Measurements from ENCODE around the gene TRIM32. TPM values are rescaled to one million over a fixed set of nuclear protein-coding genes. Genes with fewer than 3 reads are reported as not detected.

TRIM32 gene
- total RNA-seq, 2 experiments from 2014 or later, result 11.4 to 13.9 TPM

- Histone ChIP-seq H3K79me2 (ENCODE audit: insufficient read depth, low read depth, low read length) (no peaks in the 10 kb centered on the region; the same call in 1 of the 2 replicates), H3K4me2 (ENCODE audit: low read length) (no peak overlapping the region), H3K4me1 (ENCODE audit: insufficient read depth, low read length, poor library complexity, severe bottlenecking) (peaks cover 5% of the 10 kb centered on the region), H3K27ac (ENCODE audit: low read depth, low read length, poor library complexity, severe bottlenecking) (no peak overlapping the region), H3K9me2 (ENCODE audit: insufficient read depth, low read length) (no peaks in the 10 kb centered on the region), H4K20me1 (ENCODE audit: insufficient read depth, low read length) (no peaks in the 10 kb centered on the region; the same call in 1 of the 2 replicates), H3K4me3 (ENCODE audit: low read depth, low read length, poor library complexity, severe bottlenecking) (no peak overlapping the region), H3K36me3 (ENCODE audit: insufficient read depth, low read length) (peaks cover 39% of the 10 kb centered on the region), H3K9me3 (ENCODE audit: low read length) (no peaks in the 10 kb centered on the region), H2AFZ (ENCODE audit: low read length) (no peak overlapping the region)
- no peak for TF ChIP-seq EZH2phosphoT487 (IDR thresholded peaks at IDR 0.05; ENCODE audit: borderline replicate concordance, low read depth, low read length)
- TF ChIP-seq, protein P1, sequence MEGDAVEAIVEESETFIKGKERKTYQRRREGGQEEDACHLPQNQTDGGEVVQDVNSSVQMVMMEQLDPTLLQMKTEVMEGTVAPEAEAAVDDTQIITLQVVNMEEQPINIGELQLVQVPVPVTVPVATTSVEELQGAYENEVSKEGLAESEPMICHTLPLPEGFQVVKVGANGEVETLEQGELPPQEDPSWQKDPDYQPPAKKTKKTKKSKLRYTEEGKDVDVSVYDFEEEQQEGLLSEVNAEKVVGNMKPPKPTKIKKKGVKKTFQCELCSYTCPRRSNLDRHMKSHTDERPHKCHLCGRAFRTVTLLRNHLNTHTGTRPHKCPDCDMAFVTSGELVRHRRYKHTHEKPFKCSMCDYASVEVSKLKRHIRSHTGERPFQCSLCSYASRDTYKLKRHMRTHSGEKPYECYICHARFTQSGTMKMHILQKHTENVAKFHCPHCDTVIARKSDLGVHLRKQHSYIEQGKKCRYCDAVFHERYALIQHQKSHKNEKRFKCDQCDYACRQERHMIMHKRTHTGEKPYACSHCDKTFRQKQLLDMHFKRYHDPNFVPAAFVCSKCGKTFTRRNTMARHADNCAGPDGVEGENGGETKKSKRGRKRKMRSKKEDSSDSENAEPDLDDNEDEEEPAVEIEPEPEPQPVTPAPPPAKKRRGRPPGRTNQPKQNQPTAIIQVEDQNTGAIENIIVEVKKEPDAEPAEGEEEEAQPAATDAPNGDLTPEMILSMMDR (conservative IDR thresholded peaks at IDR 0.05; ENCODE audit: low read length), result no peak
- intact Hi-C loops (cut with micrococcal nuclease; ENCODE audit: unreplicated experiment), result no loop called here
- DNase-seq (ENCODE audit: low spot score), result no peak
- CTCF ChIA-PET (ENCODE audit: unreplicated experiment), result no interaction called here
- POLR2A ChIA-PET, result interaction anchor here (0.8 to 1.0 kb wide), 2 partner anchors 10 to 19 kb away, joined by 4 to 5 read pairs; partner anchors contain the start of gene TRIM32
- BruUV-seq (replicated peaks), result no TSS peak
Observed at GRCh38 chr9:116697362-116697761, 10.3 kb downstream of the TRIM32 start.

DNA sequence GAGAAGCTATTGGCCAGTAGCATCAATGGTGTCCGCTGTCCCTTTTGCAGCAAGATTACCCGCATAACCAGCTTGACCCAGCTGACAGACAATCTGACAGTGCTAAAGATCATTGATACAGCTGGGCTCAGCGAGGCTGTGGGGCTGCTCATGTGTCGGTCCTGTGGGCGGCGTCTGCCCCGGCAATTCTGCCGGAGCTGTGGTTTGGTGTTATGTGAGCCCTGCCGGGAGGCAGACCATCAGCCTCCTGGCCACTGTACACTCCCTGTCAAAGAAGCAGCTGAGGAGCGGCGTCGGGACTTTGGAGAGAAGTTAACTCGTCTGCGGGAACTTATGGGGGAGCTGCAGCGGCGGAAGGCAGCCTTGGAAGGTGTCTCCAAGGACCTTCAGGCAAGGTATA lies 10.8 kb downstream of the TRIM32 start:
- CTCF ChIA-PET (ENCODE audit: unreplicated experiment), result no interaction called here

DNA sequence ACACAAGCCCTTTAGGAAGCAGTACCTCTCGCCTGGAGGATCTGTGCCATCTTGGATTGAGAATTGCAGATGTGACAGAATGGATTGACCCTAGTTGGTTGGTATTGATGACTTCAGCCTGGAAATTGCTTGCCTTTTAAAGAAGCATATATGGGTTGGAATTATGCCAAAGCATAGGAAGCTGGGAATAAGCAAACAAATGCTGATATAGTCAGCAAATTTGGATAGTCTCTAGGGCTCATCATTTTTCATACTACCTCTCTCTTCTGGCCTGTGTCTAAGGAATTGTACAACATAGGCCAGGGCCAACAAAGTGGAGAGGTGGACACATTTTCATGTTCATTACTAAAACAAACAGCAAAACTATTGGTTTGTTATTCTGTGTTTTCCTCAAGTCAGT lies 13.2 kb downstream of the TRIM32 start:
- H3K4me1 ChIP-seq (ENCODE audit: insufficient read depth, low read length, poor library complexity, severe bottlenecking), result no peaks in the 10 kb centered on the region
- intact Hi-C loops (cut with micrococcal nuclease; ENCODE audit: unreplicated experiment), result no loop called here
- no peak overlapping the region for H3K27ac ChIP-seq (ENCODE audit: low read depth, low read length, poor library complexity, severe bottlenecking)
- TF ChIP-seq, protein P1 (conservative IDR thresholded peaks at IDR 0.05; ENCODE audit: low read length), result no peak
- no peak for TF ChIP-seq EZH2phosphoT487 (IDR thresholded peaks at IDR 0.05; ENCODE audit: borderline replicate concordance, low read depth, low read length)
- peaks cover 39% of the 10 kb centered on the region for H3K36me3 ChIP-seq (ENCODE audit: insufficient read depth, low read length)
- H4K20me1 ChIP-seq (ENCODE audit: insufficient read depth, low read length), result no peaks in the 10 kb centered on the region; the same call in 1 of the 2 replicates
- H3K9me2 ChIP-seq (ENCODE audit: insufficient read depth, low read length), result no peaks in the 10 kb centered on the region
- no TSS peak for BruUV-seq (replicated peaks)
- no peaks in the 10 kb centered on the region for H3K9me3 ChIP-seq (ENCODE audit: low read length)
- CTCF ChIA-PET (ENCODE audit: unreplicated experiment), result no interaction called here
- POLR2A ChIA-PET, result no interaction called here
- H3K79me2 ChIP-seq (ENCODE audit: insufficient read depth, low read depth, low read length), result no peaks in the 10 kb centered on the region; the same call in 1 of the 2 replicates
- DNase-seq (ENCODE audit: low spot score), result no peak
- H3K4me2 ChIP-seq (ENCODE audit: low read length), result no peak overlapping the region
- no peak overlapping the region for H3K4me3 ChIP-seq (ENCODE audit: low read depth, low read length, poor library complexity, severe bottlenecking)
- no peak overlapping the region for H2AFZ ChIP-seq (ENCODE audit: low read length)

More for the DNA sequence above, 10.8 kb downstream of the TRIM32 start:
- intact Hi-C loops (cut with micrococcal nuclease; ENCODE audit: unreplicated experiment), result no loop called here
- Histone ChIP-seq H2AFZ (ENCODE audit: low read length) (no peak overlapping the region), H3K9me3 (ENCODE audit: low read length) (no peaks in the 10 kb centered on the region), H3K4me2 (ENCODE audit: low read length) (no peak overlapping the region), H4K20me1 (ENCODE audit: insufficient read depth, low read length) (no peaks in the 10 kb centered on the region; the same call in 1 of the 2 replicates), H3K79me2 (ENCODE audit: insufficient read depth, low read depth, low read length) (no peaks in the 10 kb centered on the region; the same call in 1 of the 2 replicates), H3K9me2 (ENCODE audit: insufficient read depth, low read length) (no peaks in the 10 kb centered on the region), H3K27ac (ENCODE audit: low read depth, low read length, poor library complexity, severe bottlenecking) (no peak overlapping the region), H3K4me3 (ENCODE audit: low read depth, low read length, poor library complexity, severe bottlenecking) (no peak overlapping the region), H3K36me3 (ENCODE audit: insufficient read depth, low read length) (peaks cover 39% of the 10 kb centered on the region), H3K4me1 (ENCODE audit: insufficient read depth, low read length, poor library complexity, severe bottlenecking) (peaks cover under 1% of the 10 kb centered on the region)
- DNase-seq (ENCODE audit: low spot score), result no peak
- TF ChIP-seq, protein P1 (conservative IDR thresholded peaks at IDR 0.05; ENCODE audit: low read length), result no peak
- TF ChIP-seq EZH2phosphoT487 (IDR thresholded peaks at IDR 0.05; ENCODE audit: borderline replicate concordance, low read depth, low read length), result no peak
- BruUV-seq (replicated peaks), result no TSS peak
- POLR2A ChIA-PET, result interaction anchor here (0.8 kb wide), 1 partner anchor 19 kb away, joined by 4 read pairs; no protein-coding TSS in a partner anchor
